Activated T-helper 2 cell treated with anti-CD3 and anti-CD28 coated beads, Interferon-gamma antibody, Interleukin-2, Interleukin-4, amounts not matched to agents 10 μg/mL and 5 μg/mL and 100 μg/mL, durations not matched to agents 14 hours and 24 hours and 36 hours (primary cell): ENCODE results near the gene EMP1. TPM values are rescaled to one million over a fixed set of nuclear protein-coding genes. Genes with fewer than 3 reads are reported as not detected.

ENCODE experiments used
- DNase-seq: peaks from one replicate; pipeline ENCODE4 v3.0.0; 2021; ENCODE audit warnings: low spot score
- H3K27ac Mint-ChIP-seq: one replicate; pipeline ENCODE4 v1.8.0; 2021; ENCODE audit warnings: mixed read lengths
- H3K27me3 Mint-ChIP-seq: one replicate; pipeline ENCODE4 v1.8.0; 2021; ENCODE audit warnings: low read depth, mixed read lengths
- H3K36me3 Mint-ChIP-seq: one replicate; pipeline ENCODE4 v1.8.0; 2021; ENCODE audit warnings: low read depth, mixed read lengths
- H3K4me1 Mint-ChIP-seq: one replicate; pipeline ENCODE4 v1.8.0; 2021; ENCODE audit warnings: low read depth, mixed read lengths
- H3K4me3 Mint-ChIP-seq: one replicate; pipeline ENCODE4 v1.8.0; 2021; ENCODE audit warnings: low read depth, mild to moderate bottlenecking, moderate library complexity, mixed read lengths
- H3K9me3 Mint-ChIP-seq: one replicate; pipeline ENCODE4 v1.8.0; 2021; ENCODE audit warnings: mixed read lengths
- intact Hi-C: fragments of 100-400 bp; cut with micrococcal nuclease; formaldehyde crosslinking; loops from one replicate; pipeline ENCODE4 v1.15.1; 2023
- total RNA-seq: library from RNA; stranded (reverse); gene quantifications from 2 replicates; pipeline ENCODE4 v1.2.3, GENCODE V29; 2022

EMP1 gene
- total RNA-seq, 1 donor from 2014 or later, result 10.2 TPM

DNA sequence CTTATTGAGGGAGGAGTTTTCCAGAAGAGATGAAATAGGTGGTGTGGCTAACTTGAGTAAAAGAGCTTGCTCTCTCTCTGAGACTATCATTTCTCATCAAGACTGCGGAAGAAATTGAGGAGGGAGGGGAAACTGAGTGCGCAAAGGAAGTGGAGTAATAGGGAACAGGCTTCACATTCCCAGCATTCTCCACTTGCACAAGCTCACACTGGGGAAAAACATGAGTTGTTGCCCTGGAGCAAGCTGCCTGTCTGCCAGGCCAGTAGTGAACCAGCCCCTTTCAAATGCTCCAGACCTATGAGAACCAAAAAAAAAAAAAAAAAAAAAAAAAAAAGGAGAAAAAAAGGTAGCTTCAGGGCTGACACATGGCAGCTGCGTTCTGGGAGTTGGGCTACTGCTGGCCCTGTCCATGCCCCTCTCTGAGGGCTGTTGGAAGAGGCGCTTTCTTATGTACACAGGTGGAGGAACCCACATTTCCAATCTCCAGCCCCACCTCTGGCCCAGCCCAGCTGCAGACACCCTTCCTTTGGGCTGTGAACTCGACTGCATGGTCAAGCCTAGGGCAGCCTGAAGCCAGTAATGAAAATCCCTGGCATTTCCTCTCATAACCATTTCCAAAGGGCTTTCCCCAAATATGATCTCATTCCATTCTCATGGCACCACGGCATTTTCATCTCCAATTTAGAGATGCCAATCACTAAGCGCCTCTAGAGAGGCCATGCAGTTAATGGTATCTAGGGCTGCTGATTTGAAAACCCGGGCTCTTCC, 32.5 kb upstream of the EMP1 start:
- Mint-ChIP-seq H3K36me3 (no peaks in the 10 kb centered on the region), H3K27ac (no peak overlapping the region), H3K4me1 (peaks cover 21% of the 10 kb centered on the region), H3K27me3 (peaks cover 4% of the 10 kb centered on the region), H3K9me3 (peaks cover 9% of the 10 kb centered on the region), H3K4me3 (no peak overlapping the region)
- DNase-seq, result no peak
- intact Hi-C loops, result loop anchor here (2.0 kb wide), 1 partner anchor 33 kb away; the partner anchor contains the start of gene EMP1

DNA sequence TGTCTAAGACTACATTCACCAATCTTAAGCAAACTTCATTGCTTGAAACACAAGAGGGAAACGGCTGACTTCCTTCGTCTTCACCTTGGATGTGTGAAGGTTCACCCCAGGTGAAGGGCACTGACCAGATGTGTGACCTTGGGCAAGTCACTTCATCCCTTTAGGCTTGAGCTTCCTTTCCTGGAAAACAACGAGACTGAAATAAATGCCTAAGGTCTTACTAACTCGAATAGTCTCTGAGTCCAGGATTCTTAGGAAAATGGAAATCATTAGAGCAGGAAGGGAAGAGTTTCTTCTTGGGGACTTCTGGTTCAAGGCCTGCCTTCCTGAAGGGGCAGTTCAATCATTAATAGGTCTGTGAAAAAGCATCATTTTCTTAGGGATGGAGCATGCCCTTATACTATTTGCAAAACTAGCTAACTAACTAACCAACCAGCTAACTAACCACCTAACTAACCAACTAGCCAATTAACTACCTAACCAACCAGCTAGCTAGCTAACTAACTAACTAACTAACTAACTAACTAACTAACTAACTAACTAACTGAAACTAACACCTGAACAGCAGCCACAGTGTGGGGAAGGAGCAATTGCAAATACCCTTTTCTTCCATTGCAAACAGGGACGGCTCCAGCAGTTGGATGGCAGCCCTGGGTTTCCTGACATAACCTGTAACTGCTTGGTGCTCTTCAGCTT, 31.5 kb upstream of the EMP1 start:
- Mint-ChIP-seq H3K36me3 (no peaks in the 10 kb centered on the region), H3K27ac (no peak overlapping the region), H3K4me1 (peaks cover 21% of the 10 kb centered on the region), H3K4me3 (no peak overlapping the region), H3K9me3 (peaks cover 9% of the 10 kb centered on the region), H3K27me3 (peaks cover 13% of the 10 kb centered on the region)
- no peak for DNase-seq
- intact Hi-C loops, result loop anchor here (2.0 kb wide), 1 partner anchor 32 kb away; the partner anchor contains the start of gene EMP1

DNA sequence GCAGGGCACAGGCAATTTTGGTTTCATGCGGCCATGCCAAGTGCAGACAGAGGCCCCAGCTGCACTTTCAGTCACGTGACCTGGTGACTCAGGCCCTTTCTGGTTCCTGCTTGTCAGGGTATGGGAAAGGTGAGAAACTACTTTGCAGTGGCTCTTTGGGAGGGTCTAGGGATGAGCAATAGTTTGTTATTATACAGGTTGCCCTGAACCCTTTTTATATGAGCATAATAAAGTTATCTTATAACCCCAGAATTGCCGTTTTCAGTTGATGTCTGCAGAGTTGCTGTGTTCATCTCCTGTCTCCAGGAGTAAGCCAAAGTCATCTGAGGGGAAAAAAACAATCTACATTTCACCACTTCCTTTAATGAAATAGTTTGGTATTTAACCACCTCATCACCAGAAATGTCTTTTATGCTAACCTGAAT, 30.9 kb upstream of the EMP1 start:
- intact Hi-C loops, result loop anchor here (2.0 kb wide), 1 partner anchor 31 kb away; the partner anchor contains the start of gene EMP1
- H3K9me3 Mint-ChIP-seq, result peaks cover 9% of the 10 kb centered on the region
- H3K27ac Mint-ChIP-seq, result no peak overlapping the region
- H3K36me3 Mint-ChIP-seq, result no peaks in the 10 kb centered on the region
- peaks cover 19% of the 10 kb centered on the region for H3K27me3 Mint-ChIP-seq
- peaks cover 21% of the 10 kb centered on the region for H3K4me1 Mint-ChIP-seq
- peak; percentile 49 for DNase-seq
- H3K4me3 Mint-ChIP-seq, result no peak overlapping the region

DNA sequence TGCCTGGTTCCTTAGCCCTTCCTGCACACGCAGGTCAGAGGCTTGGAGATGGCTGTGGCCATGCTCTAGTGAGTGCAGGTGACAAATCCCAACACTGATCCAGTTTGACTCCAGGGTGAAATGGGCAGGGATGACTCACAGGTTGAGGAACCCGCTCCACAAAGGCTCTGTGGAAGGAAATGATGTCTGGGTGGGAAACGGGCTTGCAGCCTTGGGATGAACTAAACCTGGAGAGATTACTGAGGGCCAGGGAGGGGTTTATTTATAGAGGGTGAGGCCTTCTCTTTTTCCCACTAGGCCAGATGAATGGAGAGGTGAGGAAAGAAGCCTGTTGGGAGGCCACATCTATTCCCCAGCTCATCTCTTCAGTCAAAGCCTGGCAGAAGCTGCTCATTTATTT, 29.3 kb upstream of the EMP1 start:
- H3K36me3 Mint-ChIP-seq, result no peaks in the 10 kb centered on the region
- peaks cover 21% of the 10 kb centered on the region for H3K4me1 Mint-ChIP-seq
- no peak overlapping the region for H3K4me3 Mint-ChIP-seq
- no peak overlapping the region for H3K27ac Mint-ChIP-seq
- intact Hi-C loops, result no loop called here
- peaks cover 9% of the 10 kb centered on the region for H3K9me3 Mint-ChIP-seq
- peaks cover 27% of the 10 kb centered on the region for H3K27me3 Mint-ChIP-seq
- DNase-seq, result no peak

DNA sequence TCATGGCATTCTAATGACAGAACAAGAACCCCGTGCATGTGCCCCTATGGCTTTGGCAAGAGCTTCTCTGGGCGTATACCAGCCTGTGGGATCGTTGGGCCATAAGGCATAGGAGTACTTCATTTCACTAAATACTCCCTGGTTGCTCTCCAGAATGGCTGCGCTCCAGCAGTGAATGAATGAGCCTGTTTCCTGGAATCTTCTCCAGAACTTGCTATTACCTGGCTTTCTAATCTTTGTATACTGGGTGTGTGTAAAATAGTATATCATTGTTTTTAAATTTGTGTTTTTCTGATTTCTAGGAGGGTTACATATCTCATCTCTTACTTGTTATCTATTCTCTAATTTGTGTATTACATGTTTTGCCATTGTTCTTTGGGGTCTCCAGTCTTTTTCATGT, 28.6 kb upstream of the EMP1 start:
- Mint-ChIP-seq H3K4me3 (no peak overlapping the region), H3K27ac (no peak overlapping the region), H3K27me3 (peaks cover 31% of the 10 kb centered on the region), H3K4me1 (peaks cover 22% of the 10 kb centered on the region), H3K36me3 (no peaks in the 10 kb centered on the region), H3K9me3 (peaks cover 9% of the 10 kb centered on the region)
- DNase-seq, result no peak
- intact Hi-C loops, result no loop called here

DNA sequence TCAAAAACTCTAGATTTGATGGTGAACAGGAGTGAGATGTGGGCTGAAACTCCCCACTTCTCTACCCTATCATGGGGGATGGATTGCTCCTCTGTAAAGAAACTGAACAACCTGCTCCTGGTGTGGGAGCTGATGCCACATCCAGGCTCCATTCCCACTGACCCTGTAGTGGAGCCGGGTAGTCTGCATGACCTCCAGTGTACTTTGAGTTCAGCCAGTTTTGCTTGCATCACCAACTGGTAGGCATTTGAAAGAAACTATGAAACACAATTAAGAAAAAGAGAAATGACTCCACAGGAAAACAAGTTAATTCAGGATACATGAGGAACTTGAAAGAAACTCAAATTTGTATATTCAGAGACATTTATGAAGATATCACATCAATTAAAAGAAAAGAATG, 27.3 kb upstream of the EMP1 start:
- peaks cover 33% of the 10 kb centered on the region for H3K4me1 Mint-ChIP-seq
- DNase-seq, result no peak
- intact Hi-C loops, result no loop called here
- H3K9me3 Mint-ChIP-seq, result peaks cover 9% of the 10 kb centered on the region
- no peaks in the 10 kb centered on the region for H3K36me3 Mint-ChIP-seq
- H3K4me3 Mint-ChIP-seq, result no peak overlapping the region
- peaks cover 34% of the 10 kb centered on the region for H3K27me3 Mint-ChIP-seq
- H3K27ac Mint-ChIP-seq, result no peak overlapping the region

DNA sequence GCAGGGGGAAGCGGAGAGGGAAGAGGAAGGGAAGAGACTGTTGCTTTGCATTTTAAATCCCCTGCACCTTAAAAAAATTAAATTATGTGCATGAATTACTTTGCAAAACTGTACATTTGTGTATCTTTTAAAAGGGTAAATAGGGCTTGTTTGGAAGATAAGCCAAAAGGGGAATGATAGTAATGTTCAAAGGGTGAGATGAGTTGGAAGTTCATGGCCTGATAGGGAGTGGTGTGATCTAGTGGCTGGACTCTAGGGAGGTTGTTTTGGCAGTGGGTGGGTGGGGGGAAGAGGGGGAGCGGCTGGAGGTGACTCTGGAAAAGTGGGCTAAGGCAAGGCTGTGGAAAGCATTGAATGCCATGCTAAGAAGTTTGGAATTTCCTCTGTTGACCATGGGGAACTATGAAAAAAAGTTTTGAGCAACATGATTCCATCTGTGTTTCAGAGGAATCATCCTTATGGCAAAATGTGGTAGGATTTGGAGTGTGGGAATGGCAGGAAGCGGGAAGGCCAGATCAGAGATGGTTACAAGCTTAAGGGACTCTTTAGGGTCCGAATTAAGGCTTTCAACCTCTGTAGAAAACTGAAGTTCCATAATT, 25.5 kb upstream of the EMP1 start:
- Mint-ChIP-seq H3K36me3 (no peaks in the 10 kb centered on the region), H3K9me3 (peaks cover 9% of the 10 kb centered on the region), H3K27ac (no peak overlapping the region), H3K4me1 (peaks cover 17% of the 10 kb centered on the region), H3K4me3 (no peak overlapping the region), H3K27me3 (peaks cover 42% of the 10 kb centered on the region)
- DNase-seq, result no peak
- intact Hi-C loops, result no loop called here

DNA sequence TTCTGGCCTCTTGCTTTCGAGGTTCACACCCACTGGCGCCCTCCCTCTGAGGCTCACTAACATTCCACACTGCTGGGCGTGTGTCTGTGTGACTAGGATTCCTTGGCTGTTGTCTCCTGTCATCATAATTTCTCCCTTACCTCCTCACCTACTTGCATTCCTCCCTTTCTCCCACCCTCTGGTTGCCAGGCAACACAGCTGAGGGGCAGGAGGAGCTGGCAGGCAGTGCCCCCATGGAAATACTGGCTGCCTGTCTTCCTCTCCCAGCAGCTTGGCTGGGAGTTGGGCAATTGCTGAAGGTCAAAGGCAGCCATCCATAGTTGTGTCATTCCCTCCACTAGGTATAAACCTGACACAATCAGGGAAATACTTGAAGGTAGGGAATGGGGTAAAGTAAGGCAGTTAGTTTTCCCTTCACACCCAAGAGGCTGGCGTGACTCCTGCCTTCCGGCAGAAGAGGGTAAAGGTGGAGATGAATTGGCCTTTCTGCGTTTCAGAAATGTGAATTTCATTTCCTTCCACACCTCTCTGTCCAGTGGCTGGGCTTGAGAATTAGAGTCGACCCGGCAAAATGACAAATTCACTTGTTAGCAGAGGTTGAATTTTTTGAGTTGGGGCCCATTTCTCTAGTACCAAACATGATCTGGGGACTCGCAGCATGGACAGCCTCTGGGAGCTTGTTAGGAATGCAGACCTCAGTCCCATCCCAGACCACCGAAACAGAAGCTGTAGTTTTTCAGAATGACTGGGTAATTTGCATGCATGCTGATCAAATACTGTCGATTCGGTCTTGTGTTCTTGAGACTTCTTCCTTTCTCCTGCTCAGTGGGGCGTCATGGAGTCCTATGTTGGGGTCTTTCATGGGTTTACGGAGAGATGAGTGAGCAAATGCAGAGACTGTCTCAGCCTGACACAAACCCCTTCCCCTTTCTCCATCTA, 24.3 kb upstream of the EMP1 start:
- Mint-ChIP-seq H3K36me3 (no peaks in the 10 kb centered on the region), H3K9me3 (peaks cover 9% of the 10 kb centered on the region), H3K4me1 (peaks cover 13% of the 10 kb centered on the region), H3K27ac (no peak overlapping the region), H3K4me3 (no peak overlapping the region), H3K27me3 (peaks cover 49% of the 10 kb centered on the region)
- DNase-seq, result no peak
- intact Hi-C loops, result no loop called here

DNA sequence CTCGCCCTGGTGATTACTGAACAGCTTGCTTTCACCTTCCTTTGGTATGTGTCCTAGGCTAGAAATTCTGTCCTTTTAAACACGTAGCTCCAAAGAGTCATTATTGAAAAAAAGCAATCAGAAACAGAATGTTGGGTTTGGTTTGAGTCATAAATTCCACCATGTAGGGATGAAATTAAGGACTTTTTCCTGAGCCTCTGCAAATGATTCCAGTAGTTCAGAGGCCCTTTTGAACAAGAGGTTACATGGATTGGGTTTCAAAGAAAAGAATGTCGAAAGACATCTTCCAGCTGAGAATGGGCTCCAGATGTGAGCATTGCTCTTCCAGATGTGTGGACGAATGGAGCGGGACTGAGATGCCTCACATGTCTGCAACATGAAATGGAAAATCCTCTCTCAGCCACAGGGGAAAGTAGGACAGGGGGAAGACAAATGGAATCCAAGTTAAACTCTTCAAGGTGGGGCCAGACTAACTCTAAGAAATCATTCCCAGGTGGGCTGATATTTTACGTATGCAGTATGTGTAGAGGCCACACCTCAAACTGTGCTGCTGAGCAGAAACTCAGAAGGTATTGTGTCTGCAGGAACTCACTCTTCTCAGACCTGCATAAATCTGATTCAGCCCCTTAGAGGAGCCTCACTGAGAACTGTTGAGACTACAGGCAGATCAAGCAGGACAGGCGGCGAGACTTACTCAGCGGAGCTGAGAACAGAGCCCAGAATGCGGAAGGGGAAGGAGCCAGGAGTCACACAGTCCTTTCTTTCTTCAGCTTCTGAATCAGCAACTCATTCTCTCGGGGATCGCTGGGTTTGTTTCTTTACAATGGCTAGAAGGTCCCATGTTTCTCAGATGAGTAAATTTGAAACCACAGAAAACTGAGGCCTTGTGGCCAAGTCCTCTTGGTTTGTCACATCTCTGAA, 23.3 kb upstream of the EMP1 start:
- intact Hi-C loops, result no loop called here
- Mint-ChIP-seq H3K4me1 (peaks cover 17% of the 10 kb centered on the region), H3K36me3 (no peaks in the 10 kb centered on the region), H3K27ac (no peak overlapping the region), H3K27me3 (peaks cover 60% of the 10 kb centered on the region), H3K9me3 (peaks cover 2% of the 10 kb centered on the region), H3K4me3 (no peak overlapping the region)
- DNase-seq, result no peak

DNA sequence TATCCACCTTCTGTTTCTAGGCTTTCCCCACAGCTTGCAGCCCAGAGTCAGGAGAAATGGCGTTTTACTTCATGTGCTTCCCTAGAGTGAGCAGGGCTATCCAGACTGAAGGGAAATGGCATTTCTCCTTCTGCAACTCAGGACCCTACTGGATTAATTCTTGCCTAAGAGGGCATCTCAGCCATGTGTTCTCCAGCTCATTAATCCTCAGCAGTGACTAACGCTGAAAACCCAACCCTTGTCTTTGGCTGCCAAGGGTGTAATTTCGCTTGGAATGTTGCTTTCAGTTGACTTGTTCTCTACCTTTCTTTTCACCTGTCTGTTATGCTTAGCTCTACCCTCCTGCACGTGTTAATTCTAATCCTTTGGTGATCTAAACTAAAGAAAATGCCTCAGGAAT, 21.0 kb upstream of the EMP1 start:
- Mint-ChIP-seq H3K36me3 (no peaks in the 10 kb centered on the region), H3K27ac (no peak overlapping the region), H3K27me3 (peaks cover 54% of the 10 kb centered on the region), H3K9me3 (no peaks in the 10 kb centered on the region), H3K4me1 (peaks cover 28% of the 10 kb centered on the region), H3K4me3 (no peak overlapping the region)
- no peak for DNase-seq
- intact Hi-C loops, result no loop called here

DNA sequence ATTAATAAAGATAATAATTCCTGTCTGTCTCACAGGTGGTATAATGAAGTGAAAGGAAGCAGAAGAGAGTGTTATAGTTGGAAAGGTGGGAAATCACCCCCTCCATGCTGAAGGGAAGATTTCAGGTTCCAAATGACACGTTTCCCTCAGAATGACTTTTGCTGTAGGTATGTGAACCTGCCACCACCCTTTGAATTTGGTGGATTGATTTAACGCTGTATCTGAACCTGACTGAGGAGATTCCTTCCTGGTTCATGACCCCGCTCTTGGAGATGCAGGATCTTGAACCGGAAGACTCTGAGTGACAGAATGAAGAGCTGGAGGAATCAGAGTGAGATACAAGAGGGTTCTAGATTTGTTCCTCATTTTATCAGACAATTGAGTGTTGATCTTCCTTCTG, 20.3 kb upstream of the EMP1 start:
- DNase-seq, result no peak
- Mint-ChIP-seq H3K27ac (no peak overlapping the region), H3K4me3 (no peak overlapping the region), H3K27me3 (peaks cover 52% of the 10 kb centered on the region), H3K4me1 (peaks cover 28% of the 10 kb centered on the region), H3K36me3 (no peaks in the 10 kb centered on the region), H3K9me3 (no peaks in the 10 kb centered on the region)
- intact Hi-C loops, result no loop called here
